Lung (tissue), 12 donors: Measurements from ENCODE around the gene CYGB. TPM values are rescaled to one million over a fixed set of nuclear protein-coding genes. Genes with fewer than 3 reads are reported as not detected.

Experiments used
- ATAC-seq: fragments of 200-7000 bp; cut with Tn5 transposase; one replicate; pipeline ENCODE4 v1.9.1; 2020; ENCODE audit warnings: moderate number of reproducible peaks; ENCODE audit not compliant: insufficient read depth, low FRiP score
- DNase-seq, 3 donors: peaks; one replicate each; pipeline ENCODE4 v3.0.0-alpha.2; 2013 to 2017
- H3K27ac ChIP-seq, 2 donors: one replicate each; pipeline ENCODE4 v1.5.1; 2013; ENCODE audit warnings: mild to moderate bottlenecking in 2 of 2, moderate library complexity in 2 of 2, control low read depth in 1 of 2, inconsistent platforms in 1 of 2, low read depth in 1 of 2, low read length in 1 of 2
- H3K27me3 ChIP-seq, 3 donors: one replicate each; pipeline ENCODE4 v1.5.1; 2013; ENCODE audit warnings: low read length in 2 of 3; ENCODE audit not compliant: control insufficient read depth in 3 of 3, insufficient read depth in 3 of 3
- H3K36me3 ChIP-seq, 4 donors: one replicate each; pipeline ENCODE4 v1.5.1; 2013; ENCODE audit warnings: low read length in 4 of 4, mild to moderate bottlenecking in 1 of 4, moderate library complexity in 1 of 4; ENCODE audit not compliant: control insufficient read depth in 4 of 4, insufficient read depth in 4 of 4
- H3K4me1 ChIP-seq, 5 donors: one replicate each; pipeline ENCODE4 v1.5.1; 2013; ENCODE audit warnings: low read length in 5 of 5, mild to moderate bottlenecking in 2 of 5, moderate library complexity in 1 of 5; ENCODE audit not compliant: control insufficient read depth in 5 of 5, insufficient read depth in 5 of 5
- H3K4me3 ChIP-seq: one replicate; pipeline ENCODE4 v1.5.1; 2013; ENCODE audit warnings: mild to moderate bottlenecking, control low read depth, moderate library complexity
- H3K9ac ChIP-seq, 2 donors: one replicate each; pipeline ENCODE4 v1.5.1; 2013; ENCODE audit warnings: low read length in 2 of 2, control low read depth in 1 of 2; ENCODE audit not compliant: insufficient read depth in 1 of 2
- H3K9me3 ChIP-seq, 4 donors: one replicate each; pipeline ENCODE4 v1.5.1; 2013; ENCODE audit warnings: low read length in 3 of 4, mild to moderate bottlenecking in 1 of 4, moderate library complexity in 1 of 4; ENCODE audit not compliant: control insufficient read depth in 4 of 4, insufficient read depth in 3 of 4
- WGBS, 2 donors: extraction: QIAGEN DNeasy Blood & Tissue Kit; methylation state at CpG; one replicate each; pipeline ENCODE4 v1.1.7; 2013; 5-methylcytosine and 5-hydroxymethylcytosine counted together
- polyA plus RNA-seq, 2 donors: library from polyadenylated mRNA; stranded (reverse); fragments of 200-250 nt; gene quantifications; one replicate each; pipeline ENCODE4 v1.2.1, GENCODE V29; 2013
- total RNA-seq, 2 donors: library from RNA; depleted of rRNA in 1 of 2; stranded (reverse); fragments of >200 nt in 1 of 2; gene quantifications; one replicate each; pipeline ENCODE4 v1.2.1, GENCODE V29; 2014 to 2021
- TF ChIP-seq, protein P1 (sequence below): IDR thresholded peaks from 2 replicates; pipeline ENCODE4 v1.5.1; 2012; ENCODE audit warnings: mild to moderate bottlenecking; ENCODE audit errors: control extremely low read depth, extremely low read depth
- donor health status: control.
- donor health status: control.
- donor health status: Bipolar disorder and iron deficiency.
- donor health status: healthy.
- donor health status: DM: yes; HTN: yes; CAD: no.

Gene CYGB
- total and polyA plus RNA-seq, 4 donors, result 15.9 to 30.4 (median 20.7) TPM

DNA sequence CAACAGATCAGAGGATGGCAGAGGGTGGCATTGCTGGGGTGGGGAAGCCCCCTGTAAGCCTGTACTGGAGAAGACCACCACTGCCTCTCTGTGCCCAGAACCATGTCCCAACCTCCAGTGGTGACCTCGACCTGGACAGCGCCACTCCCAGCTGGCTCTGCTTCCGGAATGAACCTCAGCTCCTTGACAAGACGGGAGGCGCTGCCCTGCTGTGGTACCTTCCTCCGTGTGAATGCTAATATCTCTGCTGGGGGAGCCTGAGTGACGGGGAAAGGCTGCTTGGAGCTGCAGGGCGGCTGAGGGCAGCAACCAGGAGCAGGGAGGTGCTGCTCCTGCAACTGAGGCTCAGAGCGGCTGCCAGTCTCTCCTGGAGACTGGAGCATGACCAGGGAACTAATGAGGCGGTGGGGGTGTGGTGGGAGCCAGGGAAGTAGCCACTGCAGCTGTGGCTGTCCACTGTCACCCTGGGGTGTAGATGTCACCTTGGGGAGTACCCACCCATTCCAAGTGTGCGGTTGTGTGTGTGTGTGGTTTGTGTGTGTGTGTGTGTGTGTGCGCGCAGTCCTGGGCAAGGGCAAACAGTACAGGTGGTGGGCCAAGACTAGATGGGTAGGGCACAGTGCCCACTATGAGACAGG lies 8.5 kb upstream of the CYGB start:
- Histone ChIP-seq H3K36me3 (no peaks in the 10 kb centered on the region), H3K4me3 (no peak overlapping the region), H3K9me3 (no peaks in the 10 kb centered on the region), H3K4me1 (peaks cover 0 to 61% (median 27%) of the 10 kb centered on the region in 5 donors), H3K27ac (peak overlapping the region in 1 of 2 donors; percentile 40), H3K27me3 (peaks cover 0 to 7% (median 4%) of the 10 kb centered on the region in 3 donors), H3K9ac (no peak overlapping the region)
- 69 to 82% methylated on average over 13 of the region's 13 CpGs for WGBS, 2 donors
- TF ChIP-seq, protein P1, sequence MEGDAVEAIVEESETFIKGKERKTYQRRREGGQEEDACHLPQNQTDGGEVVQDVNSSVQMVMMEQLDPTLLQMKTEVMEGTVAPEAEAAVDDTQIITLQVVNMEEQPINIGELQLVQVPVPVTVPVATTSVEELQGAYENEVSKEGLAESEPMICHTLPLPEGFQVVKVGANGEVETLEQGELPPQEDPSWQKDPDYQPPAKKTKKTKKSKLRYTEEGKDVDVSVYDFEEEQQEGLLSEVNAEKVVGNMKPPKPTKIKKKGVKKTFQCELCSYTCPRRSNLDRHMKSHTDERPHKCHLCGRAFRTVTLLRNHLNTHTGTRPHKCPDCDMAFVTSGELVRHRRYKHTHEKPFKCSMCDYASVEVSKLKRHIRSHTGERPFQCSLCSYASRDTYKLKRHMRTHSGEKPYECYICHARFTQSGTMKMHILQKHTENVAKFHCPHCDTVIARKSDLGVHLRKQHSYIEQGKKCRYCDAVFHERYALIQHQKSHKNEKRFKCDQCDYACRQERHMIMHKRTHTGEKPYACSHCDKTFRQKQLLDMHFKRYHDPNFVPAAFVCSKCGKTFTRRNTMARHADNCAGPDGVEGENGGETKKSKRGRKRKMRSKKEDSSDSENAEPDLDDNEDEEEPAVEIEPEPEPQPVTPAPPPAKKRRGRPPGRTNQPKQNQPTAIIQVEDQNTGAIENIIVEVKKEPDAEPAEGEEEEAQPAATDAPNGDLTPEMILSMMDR, result no peak
- ATAC-seq, result no peak
- DNase-seq, result no peak

DNA sequence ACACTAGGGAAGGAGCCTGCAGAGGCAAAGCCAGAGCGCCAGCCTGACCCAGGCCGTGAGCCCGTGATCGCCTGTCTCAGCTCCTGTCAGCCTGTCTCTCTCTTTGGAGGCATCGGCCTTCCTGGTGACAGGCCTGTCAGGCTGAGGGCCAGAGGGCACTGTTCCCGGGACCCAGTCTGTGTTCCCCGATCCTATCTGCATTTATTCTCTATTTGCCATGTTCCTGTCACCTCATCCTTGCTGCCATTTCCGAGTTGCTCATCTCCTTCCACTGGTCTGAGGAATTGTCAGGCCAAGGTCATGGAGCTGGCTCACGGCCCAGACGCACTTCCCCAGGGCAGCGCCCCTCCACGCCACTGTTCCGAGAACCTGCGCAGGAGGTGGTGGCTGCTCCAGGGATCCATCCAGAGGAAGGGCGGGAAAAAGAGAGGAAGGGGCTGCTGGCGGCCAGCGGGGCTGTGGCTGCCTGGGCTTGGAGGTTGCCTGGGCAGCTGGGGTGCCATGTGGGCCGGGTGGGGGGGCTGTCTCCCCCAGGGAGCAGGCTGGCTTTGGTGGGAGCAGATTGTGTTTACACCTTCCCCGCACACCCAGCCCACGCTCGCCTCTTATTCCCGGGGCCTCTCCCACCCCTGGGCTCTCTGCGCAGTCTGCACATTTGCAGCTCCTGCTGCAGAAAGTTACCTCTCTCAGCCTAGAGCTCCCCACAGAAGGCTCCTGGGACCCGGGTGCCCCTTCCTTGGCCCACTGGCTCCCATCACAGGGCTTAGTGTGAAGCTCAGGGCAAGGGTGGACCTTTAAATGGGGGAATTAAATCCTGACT lies 7.2 kb upstream of the CYGB start:
- H3K4me1 ChIP-seq, result peaks cover 0 to 66% (median 33%) of the 10 kb centered on the region in 5 donors
- TF ChIP-seq, protein P1, result no peak

DNA sequence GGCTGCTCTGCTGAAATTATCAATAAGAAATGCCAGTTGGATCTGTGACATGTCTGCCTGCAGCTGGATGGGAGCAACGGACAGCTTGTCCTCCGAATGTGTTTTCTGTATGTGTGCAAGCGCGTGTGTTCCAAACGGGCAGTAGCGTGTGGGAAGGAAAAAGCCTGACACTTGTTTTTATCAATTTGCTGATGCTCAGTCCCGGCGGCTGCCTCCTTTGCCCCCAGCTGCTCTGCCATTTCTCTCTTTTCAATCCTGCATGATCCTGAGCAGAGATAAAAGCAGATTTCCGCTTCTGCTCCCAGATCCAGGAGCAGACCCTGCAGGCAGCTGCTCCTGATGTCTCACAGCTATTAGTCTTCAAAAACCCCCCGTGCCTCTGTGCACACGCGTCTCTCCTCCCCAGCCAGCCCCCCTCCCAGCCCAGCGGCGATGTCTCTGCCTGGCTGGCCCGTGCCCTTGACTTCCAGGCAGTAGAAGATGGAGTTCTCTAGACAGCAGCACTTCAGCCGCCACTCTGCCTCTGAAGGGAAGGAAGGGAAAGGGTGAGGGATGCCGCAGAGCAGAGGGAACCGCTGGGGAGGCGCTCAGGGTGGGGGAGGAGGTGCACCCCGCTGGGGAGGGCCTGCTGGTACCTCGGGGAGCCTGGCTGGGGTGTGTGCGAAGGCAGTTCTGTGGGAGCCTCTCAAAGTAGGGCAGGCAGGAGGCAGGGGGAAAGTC lies 6.5 kb upstream of the CYGB start:
- Histone ChIP-seq H3K27me3 (peaks cover 0 to 14% (median 4%) of the 10 kb centered on the region in 3 donors), H3K36me3 (no peaks in the 10 kb centered on the region), H3K27ac (peak overlapping the region; percentile 47 to 71), H3K4me3 (no peak overlapping the region), H3K9ac (no peak overlapping the region), H3K9me3 (no peaks in the 10 kb centered on the region), H3K4me1 (peaks cover 0 to 67% (median 33%) of the 10 kb centered on the region in 5 donors)
- peak; percentile 71 to 83 (median 80) for DNase-seq
- ATAC-seq, result no peak
- 30 to 34% methylated on average over 22 of the region's 22 CpGs for WGBS, 2 donors
- TF ChIP-seq, protein P1, result no peak

More for the DNA sequence above, 7.2 kb upstream of the CYGB start:
- DNase-seq (no peak), ATAC-seq (no peak)
- Histone ChIP-seq H3K9me3 (no peaks in the 10 kb centered on the region), H3K27ac (peak overlapping the region; percentile 47 to 71), H3K9ac (peak overlapping the region in 1 of 2 donors; percentile 6), H3K4me3 (no peak overlapping the region), H3K36me3 (no peaks in the 10 kb centered on the region), H3K27me3 (peaks cover 0 to 8% (median 4%) of the 10 kb centered on the region in 3 donors)
- 58 to 59% methylated on average over 21 to 24 of the region's 24 CpGs for WGBS, 2 donors
